GM20000 (cell line): Measurements from ENCODE around the gene SYN1.
"Not testable (repeated sequence)": the region's sequence is repeated elsewhere in the genome, so short reads cannot be mapped to it uniquely, and the experiment has no call there.

Source experiments
- DNase-seq: peaks from one replicate; pipeline ENCODE4 v3.0.0; 2012; ENCODE audit warnings: low spot score
- TF ChIP-seq, protein P1 (sequence below): IDR thresholded peaks from 2 replicates; pipeline ENCODE4 v1.5.1; 2012; ENCODE audit warnings: mild to moderate bottlenecking, control low read depth; ENCODE audit errors: extremely low read depth, missing control alignments

Gene SYN1

DNA sequence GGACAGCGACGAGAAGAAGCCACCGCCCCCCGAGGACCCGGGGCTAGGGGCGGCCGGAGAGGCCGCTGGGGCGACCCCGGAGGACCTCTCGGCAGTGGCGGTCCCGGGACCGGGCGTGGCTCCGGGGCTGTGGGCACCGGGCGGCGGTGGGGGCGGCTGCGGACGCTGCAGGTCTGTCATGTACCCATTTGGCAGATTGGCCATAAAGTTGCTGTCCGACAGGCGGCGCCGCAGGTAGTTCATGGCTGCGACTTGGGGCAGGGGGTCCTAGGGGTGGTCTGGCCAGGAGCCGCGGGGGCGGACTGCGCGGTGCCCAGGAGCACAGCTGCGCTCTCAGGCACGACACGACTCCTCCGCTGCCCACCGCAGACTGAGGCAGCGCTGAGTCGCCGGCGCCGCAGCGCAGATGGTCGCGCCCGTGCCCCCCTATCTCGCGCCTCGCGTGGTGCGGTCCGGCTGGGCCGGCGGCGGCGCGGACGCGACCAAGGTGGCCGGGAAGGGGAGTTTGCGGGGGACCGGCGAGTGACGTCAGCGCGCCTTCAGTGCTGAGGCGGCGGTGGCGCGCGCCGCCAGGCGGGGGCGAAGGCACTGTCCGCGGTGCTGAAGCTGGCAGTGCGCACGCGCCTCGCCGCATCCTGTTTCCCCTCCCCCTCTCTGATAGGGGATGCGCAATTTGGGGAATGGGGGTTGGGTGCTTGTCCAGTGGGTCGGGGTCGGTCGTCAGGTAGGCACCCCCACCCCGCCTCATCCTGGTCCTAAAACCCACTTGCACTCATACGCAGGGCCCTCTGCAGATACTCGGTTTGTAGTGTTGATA, at the start of gene SYN1:
SYN1 (minus strand) TSS at position 372 of the 817 bp plus-strand sequence; CDS start at position 243, 129 bp downstream.
- DNase-seq = peak; percentile 94
- TF ChIP-seq, protein P1, sequence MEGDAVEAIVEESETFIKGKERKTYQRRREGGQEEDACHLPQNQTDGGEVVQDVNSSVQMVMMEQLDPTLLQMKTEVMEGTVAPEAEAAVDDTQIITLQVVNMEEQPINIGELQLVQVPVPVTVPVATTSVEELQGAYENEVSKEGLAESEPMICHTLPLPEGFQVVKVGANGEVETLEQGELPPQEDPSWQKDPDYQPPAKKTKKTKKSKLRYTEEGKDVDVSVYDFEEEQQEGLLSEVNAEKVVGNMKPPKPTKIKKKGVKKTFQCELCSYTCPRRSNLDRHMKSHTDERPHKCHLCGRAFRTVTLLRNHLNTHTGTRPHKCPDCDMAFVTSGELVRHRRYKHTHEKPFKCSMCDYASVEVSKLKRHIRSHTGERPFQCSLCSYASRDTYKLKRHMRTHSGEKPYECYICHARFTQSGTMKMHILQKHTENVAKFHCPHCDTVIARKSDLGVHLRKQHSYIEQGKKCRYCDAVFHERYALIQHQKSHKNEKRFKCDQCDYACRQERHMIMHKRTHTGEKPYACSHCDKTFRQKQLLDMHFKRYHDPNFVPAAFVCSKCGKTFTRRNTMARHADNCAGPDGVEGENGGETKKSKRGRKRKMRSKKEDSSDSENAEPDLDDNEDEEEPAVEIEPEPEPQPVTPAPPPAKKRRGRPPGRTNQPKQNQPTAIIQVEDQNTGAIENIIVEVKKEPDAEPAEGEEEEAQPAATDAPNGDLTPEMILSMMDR = peak; percentile 15

DNA sequence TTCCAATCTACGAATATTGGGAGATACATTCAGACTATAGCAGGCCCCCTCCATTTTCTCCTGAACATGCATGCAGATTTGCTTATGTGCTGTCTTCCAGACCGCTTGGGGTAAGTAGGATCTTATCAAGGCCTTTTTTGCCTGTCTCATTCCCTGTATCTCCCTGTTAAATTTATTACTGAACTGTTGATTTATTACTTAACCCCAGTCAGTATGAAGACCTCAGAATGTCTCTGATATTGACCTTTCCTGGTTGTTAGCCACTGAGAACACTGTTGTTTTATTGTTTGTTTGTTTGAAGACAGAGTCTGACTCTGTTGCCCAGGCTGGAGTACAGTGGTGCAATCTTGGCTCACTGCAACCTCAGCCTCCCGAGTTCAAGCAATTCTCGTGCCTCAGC, 46.1 kb upstream of the SYN1 start:
- not testable (repeated sequence) for DNase-seq

DNA sequence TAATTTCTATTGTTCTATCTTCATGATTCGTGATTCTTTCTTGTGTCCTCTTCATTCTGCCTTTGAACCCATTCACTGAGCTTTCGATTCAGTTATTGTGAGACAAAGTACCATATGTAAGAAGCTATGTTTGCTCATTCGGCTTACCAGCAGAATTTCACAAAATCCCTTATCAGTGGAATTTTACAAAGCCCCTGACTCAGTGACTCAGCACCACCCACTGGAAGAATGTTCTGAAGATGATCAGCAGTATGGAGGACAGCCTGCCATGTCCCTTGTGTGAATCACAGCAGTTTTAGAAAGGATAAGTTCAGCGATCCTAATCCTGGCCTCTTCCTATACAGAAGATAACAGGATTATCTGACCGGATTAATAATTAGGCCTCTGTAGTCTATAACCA, 45.1 kb upstream of the SYN1 start:
- TF ChIP-seq, protein P1 = no peak
- no peak for DNase-seq

DNA sequence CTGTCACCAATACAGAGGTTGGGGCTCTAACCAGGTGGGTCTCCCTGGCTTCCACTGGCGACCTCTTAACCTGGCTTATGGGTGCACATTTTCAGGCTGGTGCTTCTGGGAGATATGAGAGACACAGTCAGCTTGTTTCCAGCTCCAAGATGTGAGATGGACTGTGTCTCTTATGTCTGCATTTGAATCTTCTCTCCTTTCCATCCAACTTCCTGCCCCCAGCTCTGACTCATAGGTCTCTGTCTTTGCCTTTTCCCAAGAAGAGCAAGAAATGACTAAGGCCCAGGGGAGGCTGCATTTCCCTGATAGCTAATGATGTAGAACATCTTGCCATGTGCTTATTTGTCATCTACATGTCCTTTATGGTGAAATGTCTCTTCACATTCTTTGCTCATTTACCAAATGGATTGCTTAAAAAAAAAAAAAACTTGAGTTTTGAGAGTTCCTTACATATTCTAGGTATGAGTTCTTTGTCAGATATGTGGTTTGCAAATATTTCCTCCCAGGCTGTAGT, 42.5 kb upstream of the SYN1 start:
- no peak for DNase-seq
- TF ChIP-seq, protein P1 = no peak

DNA sequence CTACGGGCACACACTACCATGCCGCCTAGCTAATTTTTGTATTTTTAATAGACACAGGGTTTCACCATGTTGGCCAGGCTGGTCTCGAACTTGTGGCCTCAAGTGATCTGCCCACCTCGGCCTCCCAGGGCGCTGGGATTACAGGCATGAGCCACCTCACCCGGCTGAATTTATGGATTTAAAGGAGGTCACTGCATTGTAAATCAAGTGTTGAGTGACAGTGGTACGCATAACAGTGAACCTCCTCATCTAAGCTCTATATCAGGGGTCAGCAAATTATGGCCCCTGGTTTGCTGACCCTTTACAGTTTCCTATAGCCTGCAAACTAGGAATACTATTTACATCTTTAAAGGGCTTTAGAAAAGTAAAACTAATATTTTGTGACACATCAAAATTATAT, 41.9 kb upstream of the SYN1 start:
- TF ChIP-seq, protein P1 = no peak
- DNase-seq = no peak

DNA sequence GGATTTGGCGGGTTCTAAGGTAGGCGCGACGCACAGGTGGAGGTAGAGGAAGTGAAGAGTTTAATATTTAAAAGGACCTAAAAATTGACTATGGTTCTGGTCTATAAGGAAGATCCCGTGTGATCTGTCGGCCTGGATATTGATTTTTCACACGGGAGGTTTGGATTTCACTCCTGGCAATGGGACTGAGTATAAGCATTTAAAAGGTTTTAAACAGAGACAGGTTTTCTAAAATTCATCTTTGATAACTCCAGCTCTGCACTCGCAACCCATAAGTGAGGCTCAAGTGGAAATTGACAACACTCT, 39.7 kb upstream of the SYN1 start:
- DNase-seq = no peak
- TF ChIP-seq, protein P1 = no peak

DNA sequence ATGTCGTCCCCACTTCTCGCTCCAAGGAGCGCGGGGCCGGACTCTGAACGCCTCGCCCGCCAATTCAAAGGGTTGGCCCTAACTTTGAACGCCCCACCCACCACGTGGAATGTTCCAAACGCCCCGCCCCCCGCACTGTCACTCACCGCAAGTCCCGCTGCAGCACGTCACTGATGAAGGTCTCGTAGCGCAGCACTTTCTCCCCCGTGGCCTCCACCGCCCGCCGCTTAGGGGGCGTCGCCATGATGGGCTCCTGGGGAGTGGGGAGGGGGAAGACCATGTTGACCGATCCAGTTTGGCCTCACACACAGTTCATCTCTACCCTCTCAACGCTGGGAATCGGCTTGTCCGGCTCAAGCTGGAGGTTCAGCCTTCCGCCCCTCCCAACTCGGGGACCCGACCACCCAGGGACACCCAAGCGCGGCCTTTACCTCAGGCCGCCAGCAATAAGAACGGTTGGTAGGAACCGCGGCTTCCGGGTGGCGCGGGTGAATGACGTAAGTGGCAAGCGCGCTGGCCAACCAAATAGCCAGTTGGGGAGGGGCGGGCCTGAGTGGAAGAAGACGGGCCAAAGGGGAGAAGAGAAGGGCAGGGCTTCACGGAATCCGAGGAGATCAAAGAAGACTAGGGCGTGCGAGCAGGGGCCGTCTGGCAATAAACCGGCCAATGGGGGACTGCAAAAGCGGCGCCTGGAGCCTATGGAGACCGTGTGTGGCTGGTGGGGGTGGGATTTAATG, 39.2 kb upstream of the SYN1 start, which contains the start of gene UXT:
UXT (minus strand) TSS at position 497 of the 737 bp plus-strand sequence; CDS start at position 244, 253 bp downstream.
- DNase-seq = peak; percentile 82
- TF ChIP-seq, protein P1 = no peak
